ENCODE measurements around the gene PTPRN.

The PTPRN gene

GRCh38 chr2:219249203-219249980 lies 59.8 kb downstream of the PTPRN start:
- Histone ChIP-seq H3K36me3 (ENCODE audit: insufficient read depth, low read length) (no peaks in the 10 kb centered on the region), H3F3A (ENCODE audit: low read depth) (no peaks in the 10 kb centered on the region), H3K9ac (ENCODE audit: low read depth, low read length, poor library complexity, severe bottlenecking) (peak overlapping the region; percentile 25), H3K4me2 (ENCODE audit: low read depth, low read length, poor library complexity, severe bottlenecking) (peak overlapping the region; percentile 78), H2AFZ (ENCODE audit: low read length) (no peak overlapping the region), H3K79me2 (ENCODE audit: insufficient read depth, low read length) (peaks cover 15% of the 10 kb centered on the region), H4K20me1 (ENCODE audit: insufficient read depth, low read length, poor library complexity, severe bottlenecking) (peaks cover 27% of the 10 kb centered on the region), H3K4me3 (ENCODE audit: low read length, poor library complexity, severe bottlenecking) (peak overlapping the region; percentile 46), H3K9me2 (replicated peaks; ENCODE audit: low read depth, low read length) (no peaks in the 10 kb centered on the region), H3K4me1 (ENCODE audit: insufficient read depth, low read length, poor library complexity, severe bottlenecking) (peaks cover 78% of the 10 kb centered on the region), H3K9me3 (ENCODE audit: insufficient read depth, low read depth, low read length) (no peaks in the 10 kb centered on the region), H3K27me3 (ENCODE audit: insufficient read depth, low read length, poor library complexity, severe bottlenecking) (peaks cover 27% of the 10 kb centered on the region)
- TF ChIP-seq CTCF (conservative IDR thresholded peaks at IDR 0.05; ENCODE audit: low read length) = no peak
- TF ChIP-seq EZH2phosphoT487 (IDR thresholded peaks at IDR 0.05; ENCODE audit: borderline replicate concordance) = no peak

- no peak for TF ChIP-seq EZH2phosphoT487 (IDR thresholded peaks at IDR 0.05; ENCODE audit: borderline replicate concordance)
- no peak for TF ChIP-seq CTCF (conservative IDR thresholded peaks at IDR 0.05; ENCODE audit: low read length)
- Histone ChIP-seq H3K4me1 (ENCODE audit: insufficient read depth, low read length, poor library complexity, severe bottlenecking) (peaks cover 74% of the 10 kb centered on the region), H4K20me1 (ENCODE audit: insufficient read depth, low read length, poor library complexity, severe bottlenecking) (peaks cover 27% of the 10 kb centered on the region), H3K9me2 (replicated peaks; ENCODE audit: low read depth, low read length) (no peaks in the 10 kb centered on the region), H3K9ac (ENCODE audit: low read depth, low read length, poor library complexity, severe bottlenecking) (no peak overlapping the region), H2AFZ (ENCODE audit: low read length) (no peak overlapping the region), H3K4me2 (ENCODE audit: low read depth, low read length, poor library complexity, severe bottlenecking) (peak overlapping the region; percentile 78), H3K9me3 (ENCODE audit: insufficient read depth, low read depth, low read length) (no peaks in the 10 kb centered on the region), H3K4me3 (ENCODE audit: low read length, poor library complexity, severe bottlenecking) (peak overlapping the region; percentile 46), H3F3A (ENCODE audit: low read depth) (no peaks in the 10 kb centered on the region), H3K36me3 (ENCODE audit: insufficient read depth, low read length) (no peaks in the 10 kb centered on the region), H3K79me2 (ENCODE audit: insufficient read depth, low read length) (peaks cover 15% of the 10 kb centered on the region), H3K27me3 (ENCODE audit: insufficient read depth, low read length, poor library complexity, severe bottlenecking) (peaks cover 22% of the 10 kb centered on the region)
These were observed 60.4 kb downstream of the PTPRN start for GRCh38 chr2:219248845-219249202.

- peak overlapping the region; percentile 95 for H3K4me3 ChIP-seq (ENCODE audit: low read length, poor library complexity, severe bottlenecking)
- no peak overlapping the region for H3K9ac ChIP-seq (ENCODE audit: low read depth, low read length, poor library complexity, severe bottlenecking)
These were observed 61.2 kb downstream of the PTPRN start for GRCh38 chr2:219247678-219248642.

More at GRCh38 chr2:219247678-219248642, 61.2 kb downstream of the PTPRN start:
- TF ChIP-seq EZH2phosphoT487 (IDR thresholded peaks at IDR 0.05; ENCODE audit: borderline replicate concordance) = peak; percentile 91
- peak; percentile 13; the same call in 1 of the 2 replicates for TF ChIP-seq CTCF (conservative IDR thresholded peaks at IDR 0.05; ENCODE audit: low read length)
- Histone ChIP-seq H3K36me3 (ENCODE audit: insufficient read depth, low read length) (no peaks in the 10 kb centered on the region), H3F3A (ENCODE audit: low read depth) (no peaks in the 10 kb centered on the region), H4K20me1 (ENCODE audit: insufficient read depth, low read length, poor library complexity, severe bottlenecking) (peaks cover 27% of the 10 kb centered on the region), H3K9me2 (replicated peaks; ENCODE audit: low read depth, low read length) (no peaks in the 10 kb centered on the region), H3K4me2 (ENCODE audit: low read depth, low read length, poor library complexity, severe bottlenecking) (peak overlapping the region; percentile 78), H3K4me1 (ENCODE audit: insufficient read depth, low read length, poor library complexity, severe bottlenecking) (peaks cover 66% of the 10 kb centered on the region), H3K79me2 (ENCODE audit: insufficient read depth, low read length) (peaks cover 15% of the 10 kb centered on the region), H3K27me3 (ENCODE audit: insufficient read depth, low read length, poor library complexity, severe bottlenecking) (peaks cover 15% of the 10 kb centered on the region), H3K9me3 (ENCODE audit: insufficient read depth, low read depth, low read length) (no peaks in the 10 kb centered on the region), H2AFZ (ENCODE audit: low read length) (no peak overlapping the region)
